Measurements from ENCODE around the gene PODXL2.

Gene PODXL2

DNA sequence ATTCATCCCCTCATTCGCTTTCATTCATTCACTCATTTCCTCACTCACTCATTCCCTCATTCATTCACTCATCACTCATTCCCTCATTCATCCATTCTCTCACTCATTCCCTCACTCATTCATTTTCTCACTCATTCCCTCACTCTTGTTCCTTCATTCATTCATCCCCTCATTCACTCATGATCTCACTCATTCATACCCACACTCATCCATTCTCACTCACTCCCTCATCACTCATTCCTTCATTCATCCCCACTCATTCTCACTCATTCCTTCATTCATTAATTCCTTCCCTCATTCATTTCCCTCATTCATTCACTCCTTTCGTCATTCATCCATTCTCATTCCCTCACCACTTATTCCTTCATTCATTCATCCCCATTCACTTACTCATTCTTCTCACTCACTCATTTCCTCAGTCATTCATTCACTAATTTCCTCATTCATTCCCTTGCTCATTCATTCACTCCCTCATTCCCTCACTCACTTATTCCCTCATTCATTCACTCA, 58.3 kb downstream of the PODXL2 start:
- no peak for TF ChIP-seq FOXK2 (IDR thresholded peaks at IDR 0.05)
- TF ChIP-seq NFRKB (IDR thresholded peaks at IDR 0.05): no peak
- TF ChIP-seq SUZ12 (IDR thresholded peaks at IDR 0.05): no peak
- TF ChIP-seq CTBP1 (IDR thresholded peaks at IDR 0.05; ENCODE audit: borderline replicate concordance): no peak
- TF ChIP-seq BHLHE40 (IDR thresholded peaks at IDR 0.05; ENCODE audit: borderline replicate concordance): no peak
- TF ChIP-seq, protein P1, sequence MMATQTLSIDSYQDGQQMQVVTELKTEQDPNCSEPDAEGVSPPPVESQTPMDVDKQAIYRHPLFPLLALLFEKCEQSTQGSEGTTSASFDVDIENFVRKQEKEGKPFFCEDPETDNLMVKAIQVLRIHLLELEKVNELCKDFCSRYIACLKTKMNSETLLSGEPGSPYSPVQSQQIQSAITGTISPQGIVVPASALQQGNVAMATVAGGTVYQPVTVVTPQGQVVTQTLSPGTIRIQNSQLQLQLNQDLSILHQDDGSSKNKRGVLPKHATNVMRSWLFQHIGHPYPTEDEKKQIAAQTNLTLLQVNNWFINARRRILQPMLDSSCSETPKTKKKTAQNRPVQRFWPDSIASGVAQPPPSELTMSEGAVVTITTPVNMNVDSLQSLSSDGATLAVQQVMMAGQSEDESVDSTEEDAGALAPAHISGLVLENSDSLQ (IDR thresholded peaks at IDR 0.05): no peak
- CTCF ChIA-PET: no interaction called here
- no peak for DNase-seq (ENCODE audit: extremely low spot score)
- POLR2A ChIA-PET: no interaction called here

DNA sequence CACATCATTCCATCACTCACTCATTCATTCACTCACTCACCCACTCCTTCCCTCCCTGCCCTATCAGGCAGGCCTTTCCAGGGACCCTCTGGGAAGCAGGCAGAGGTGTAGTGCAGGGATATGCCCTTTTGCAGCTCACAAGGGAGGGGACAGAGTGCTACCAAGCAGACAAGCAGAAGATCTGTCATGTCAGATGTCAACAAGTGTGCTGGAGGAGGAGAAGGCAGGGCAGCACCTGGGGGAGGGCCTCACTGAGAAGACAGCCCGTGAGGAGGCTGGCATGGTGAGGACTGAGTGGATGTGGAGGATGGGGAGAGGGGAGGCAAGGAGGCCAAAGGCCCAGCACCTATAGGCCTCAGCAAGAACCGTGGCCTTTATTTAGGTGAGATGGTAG, 59.0 kb downstream of the PODXL2 start:
- POLR2A ChIA-PET: no interaction called here
- no peak for TF ChIP-seq CTBP1 (IDR thresholded peaks at IDR 0.05; ENCODE audit: borderline replicate concordance)
- no peak for TF ChIP-seq FOXK2 (IDR thresholded peaks at IDR 0.05)
- no peak for TF ChIP-seq FOXA1 (IDR thresholded peaks at IDR 0.05)
- DNase-seq (ENCODE audit: extremely low spot score): no peak
- CTCF ChIA-PET: no interaction called here

DNA sequence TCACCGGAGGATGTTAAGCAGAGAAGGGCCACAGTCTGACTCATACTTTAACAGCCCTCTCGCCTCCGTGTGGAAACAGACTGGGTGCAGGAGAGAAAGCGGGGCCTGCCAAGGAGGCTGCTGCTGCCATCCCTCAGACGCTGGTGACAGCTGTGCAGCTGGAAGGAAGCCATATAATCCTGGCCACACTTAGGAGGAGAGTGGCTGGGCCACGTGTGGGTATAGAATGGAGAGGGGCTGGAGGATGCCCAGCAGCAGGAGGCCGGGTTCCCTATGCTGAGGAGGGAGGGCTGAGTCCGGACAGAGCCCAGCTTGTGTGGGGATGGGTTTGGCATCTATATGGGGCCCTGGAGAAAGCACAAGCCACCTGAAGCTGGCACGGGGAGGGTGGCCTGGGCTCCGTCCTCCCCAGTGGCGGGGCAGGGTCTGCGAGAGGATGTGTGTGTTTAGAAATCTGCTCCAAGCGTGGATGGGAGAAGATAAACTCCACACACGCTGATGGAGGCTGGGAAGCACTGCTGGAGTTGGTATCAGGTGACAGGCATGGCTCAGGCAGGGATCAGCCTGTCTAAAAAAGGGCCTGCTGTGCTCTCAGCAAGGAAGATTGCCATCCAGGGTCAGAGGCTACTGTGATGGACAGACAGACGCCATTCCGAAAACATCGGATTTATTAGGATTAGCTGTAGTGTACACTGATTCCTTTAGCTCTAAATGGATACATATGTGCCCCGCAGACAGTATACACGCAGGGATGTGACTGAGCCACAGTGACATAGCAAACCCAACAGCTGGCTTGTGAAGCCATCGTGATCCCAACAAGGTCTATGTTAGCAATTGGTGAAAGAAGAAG, 59.7 kb downstream of the PODXL2 start:
- no peak for DNase-seq (ENCODE audit: extremely low spot score)
- TF ChIP-seq, protein P1 (IDR thresholded peaks at IDR 0.05): peak; percentile 56
- TF ChIP-seq FOXM1 (IDR thresholded peaks at IDR 0.05; ENCODE audit: borderline replicate concordance) (no peak), FOXK2 (IDR thresholded peaks at IDR 0.05) (no peak), ARNT (IDR thresholded peaks at IDR 0.05) (no peak)
- ChIA-PET POLR2A (no interaction called here), CTCF (interaction anchor here (0.9 kb wide), 1 partner anchor 271 kb away, joined by 3 read pairs; no protein-coding TSS in a partner anchor)

DNA sequence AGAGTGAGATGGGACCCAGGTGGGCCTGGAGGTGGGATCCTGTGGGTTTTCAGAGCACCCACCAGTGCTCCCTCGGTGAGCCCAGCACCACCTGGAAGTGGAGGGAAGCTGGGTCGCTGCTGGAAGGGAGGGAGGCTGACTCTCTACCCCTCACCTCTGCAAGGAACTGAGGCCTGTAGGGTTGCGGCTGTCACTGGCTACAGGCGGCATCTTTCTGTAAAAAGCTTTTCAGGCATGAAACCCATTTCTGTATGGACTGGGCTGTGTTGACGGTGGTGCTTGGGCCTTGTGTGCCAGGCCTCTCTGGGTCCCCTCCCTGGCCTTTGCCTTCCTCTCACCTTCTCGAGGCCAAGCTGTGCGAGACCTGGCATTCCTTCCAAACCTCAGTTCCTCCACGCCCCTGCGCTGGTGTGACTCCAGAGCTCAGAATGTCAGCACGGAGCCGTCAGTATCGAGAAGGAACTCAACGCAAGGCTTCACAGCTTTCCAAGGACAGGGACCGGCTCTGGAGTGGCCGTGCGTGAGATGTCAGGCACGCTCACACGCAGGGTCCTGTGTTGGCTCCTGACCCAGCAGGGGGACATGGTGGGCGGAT, 60.4 kb downstream of the PODXL2 start:
- ChIA-PET CTCF (interaction anchor here (0.9 kb wide), 1 partner anchor 270 kb away, joined by 3 read pairs; no protein-coding TSS in a partner anchor), POLR2A (no interaction called here)
- no peak for DNase-seq (ENCODE audit: extremely low spot score)
- TF ChIP-seq ARNT (IDR thresholded peaks at IDR 0.05) (no peak), FOXM1 (IDR thresholded peaks at IDR 0.05; ENCODE audit: borderline replicate concordance) (no peak), CTBP1 (IDR thresholded peaks at IDR 0.05; ENCODE audit: borderline replicate concordance) (no peak), BHLHE40 (IDR thresholded peaks at IDR 0.05; ENCODE audit: borderline replicate concordance) (no peak), ELF4 (IDR thresholded peaks at IDR 0.05) (no peak), ZNF384 (IDR thresholded peaks at IDR 0.05) (no peak), HDGF (IDR thresholded peaks at IDR 0.05; ENCODE audit: borderline replicate concordance) (no peak), LEF1 (IDR thresholded peaks at IDR 0.05; ENCODE audit: borderline replicate concordance) (no peak)

DNA sequence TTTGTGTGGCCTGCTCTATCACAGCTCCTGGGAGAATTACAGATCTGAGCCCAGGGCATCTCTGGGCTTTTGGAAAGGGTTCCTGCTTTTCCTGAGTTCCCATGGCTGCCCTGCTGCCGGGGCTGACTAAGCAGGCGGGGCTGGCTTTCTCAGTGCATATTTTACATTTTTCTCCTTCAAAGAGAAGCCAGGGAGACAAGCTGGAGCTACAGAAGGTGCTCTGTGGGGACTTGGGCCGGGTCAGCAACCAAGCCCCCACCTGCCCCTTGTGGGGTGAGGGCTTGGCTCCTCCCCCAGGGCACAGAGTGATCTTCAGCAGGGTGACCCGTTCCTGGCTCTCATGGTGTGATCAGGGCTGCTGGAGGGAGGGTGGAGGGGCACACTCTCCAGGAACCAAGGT, 61.1 kb downstream of the PODXL2 start:
- TF ChIP-seq BHLHE40 (IDR thresholded peaks at IDR 0.05; ENCODE audit: borderline replicate concordance) (no peak), NFRKB (IDR thresholded peaks at IDR 0.05) (no peak), SP1 (IDR thresholded peaks at IDR 0.05) (no peak), LEF1 (IDR thresholded peaks at IDR 0.05; ENCODE audit: borderline replicate concordance) (no peak), CTBP1 (IDR thresholded peaks at IDR 0.05; ENCODE audit: borderline replicate concordance) (no peak), FOXM1 (IDR thresholded peaks at IDR 0.05; ENCODE audit: borderline replicate concordance) (no peak), FOXK2 (IDR thresholded peaks at IDR 0.05) (no peak)
- TF ChIP-seq, protein P1 (IDR thresholded peaks at IDR 0.05): no peak
- POLR2A ChIA-PET: no interaction called here
- CTCF ChIA-PET: interaction anchor here (0.9 kb wide), 1 partner anchor 269 kb away, joined by 3 read pairs; no protein-coding TSS in a partner anchor
- no peak for DNase-seq (ENCODE audit: extremely low spot score)

DNA sequence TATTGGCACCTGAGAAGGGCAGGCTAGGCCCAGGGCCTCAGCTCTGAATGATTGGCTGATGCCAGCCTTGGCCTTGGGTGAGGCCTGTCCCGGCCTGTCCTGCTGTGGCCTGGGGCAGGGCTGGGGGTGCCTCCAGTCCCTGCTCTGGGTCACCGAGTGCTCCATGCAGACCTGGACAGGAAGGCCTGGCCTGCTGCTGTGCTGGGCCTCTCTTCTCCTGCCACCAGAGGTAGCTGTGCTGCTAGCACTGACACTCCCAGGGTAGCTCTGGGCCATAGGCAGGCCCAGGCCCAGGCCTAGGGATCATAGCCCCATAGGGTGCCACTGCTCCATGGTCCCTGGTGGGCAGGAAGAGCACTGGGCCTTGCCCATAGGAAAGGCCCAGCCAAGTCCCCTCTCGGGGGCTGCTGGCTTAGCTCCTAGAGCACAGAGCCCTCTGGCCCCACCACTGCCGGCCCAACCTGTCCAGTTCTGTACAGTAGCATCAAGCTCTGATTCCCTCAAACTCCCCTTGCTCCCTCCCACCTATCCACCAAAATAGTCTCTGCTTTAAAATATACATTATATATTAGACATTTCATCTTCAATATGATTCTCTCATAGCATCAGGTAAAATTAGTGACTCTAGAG, 62.0 kb downstream of the PODXL2 start:
- POLR2A ChIA-PET: no interaction called here
- DNase-seq (ENCODE audit: extremely low spot score): peak; percentile 56
- CTCF ChIA-PET: interaction anchor here (0.6 to 1.0 kb wide), 3 partner anchors 11 to 299 kb away, joined by 3 to 5 read pairs (median 3); no protein-coding TSS in a partner anchor
- no peak for TF ChIP-seq FOXM1 (IDR thresholded peaks at IDR 0.05; ENCODE audit: borderline replicate concordance)

DNA sequence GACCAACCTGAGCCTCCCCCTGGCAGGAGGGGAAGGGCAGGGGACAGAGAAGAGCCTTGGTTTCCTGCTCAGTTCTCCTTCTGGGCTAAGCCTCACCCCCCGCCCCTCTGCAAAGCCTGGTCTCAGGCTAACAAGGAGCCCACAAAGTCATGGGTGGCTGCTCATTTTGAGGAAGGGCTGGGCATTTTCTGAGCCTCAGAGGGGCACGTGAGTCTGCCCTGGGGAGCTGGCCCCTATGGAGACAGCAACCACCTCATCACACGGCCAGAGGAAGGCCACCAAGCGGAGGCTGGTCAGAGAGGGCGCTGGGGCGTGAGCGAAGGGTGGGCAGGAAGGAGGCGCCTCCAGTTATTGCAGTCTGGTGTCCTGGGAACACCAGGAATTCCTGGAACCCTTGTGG, 62.5 kb downstream of the PODXL2 start:
- ChIA-PET CTCF (interaction anchor here (0.6 to 1.0 kb wide), 3 partner anchors 12 to 298 kb away, joined by 3 to 5 read pairs (median 3); no protein-coding TSS in a partner anchor), POLR2A (no interaction called here)
- no peak for TF ChIP-seq ZNF384 (IDR thresholded peaks at IDR 0.05)
- TF ChIP-seq ELF4 (IDR thresholded peaks at IDR 0.05): no peak
- TF ChIP-seq BHLHE40 (IDR thresholded peaks at IDR 0.05; ENCODE audit: borderline replicate concordance): no peak
- no peak for TF ChIP-seq SUZ12 (IDR thresholded peaks at IDR 0.05)
- no peak for TF ChIP-seq FOXM1 (IDR thresholded peaks at IDR 0.05; ENCODE audit: borderline replicate concordance)
- no peak for TF ChIP-seq HDGF (IDR thresholded peaks at IDR 0.05; ENCODE audit: borderline replicate concordance)
- TF ChIP-seq NFRKB (IDR thresholded peaks at IDR 0.05): no peak
- no peak for TF ChIP-seq FOXK2 (IDR thresholded peaks at IDR 0.05)
- TF ChIP-seq TARDBP (IDR thresholded peaks at IDR 0.05): no peak
- DNase-seq (ENCODE audit: extremely low spot score): no peak
